DMS153 treated with DMSO at 0.1 percent for 48 hours (cell line): Measurements from ENCODE around the gene ARX.

Experiments
- DNase-seq: peaks from one replicate; lab custom pipeline; 2025; ENCODE audit not compliant: unreplicated experiment; lab: John Stamatoyannopoulos, UW

ARX gene

DNA sequence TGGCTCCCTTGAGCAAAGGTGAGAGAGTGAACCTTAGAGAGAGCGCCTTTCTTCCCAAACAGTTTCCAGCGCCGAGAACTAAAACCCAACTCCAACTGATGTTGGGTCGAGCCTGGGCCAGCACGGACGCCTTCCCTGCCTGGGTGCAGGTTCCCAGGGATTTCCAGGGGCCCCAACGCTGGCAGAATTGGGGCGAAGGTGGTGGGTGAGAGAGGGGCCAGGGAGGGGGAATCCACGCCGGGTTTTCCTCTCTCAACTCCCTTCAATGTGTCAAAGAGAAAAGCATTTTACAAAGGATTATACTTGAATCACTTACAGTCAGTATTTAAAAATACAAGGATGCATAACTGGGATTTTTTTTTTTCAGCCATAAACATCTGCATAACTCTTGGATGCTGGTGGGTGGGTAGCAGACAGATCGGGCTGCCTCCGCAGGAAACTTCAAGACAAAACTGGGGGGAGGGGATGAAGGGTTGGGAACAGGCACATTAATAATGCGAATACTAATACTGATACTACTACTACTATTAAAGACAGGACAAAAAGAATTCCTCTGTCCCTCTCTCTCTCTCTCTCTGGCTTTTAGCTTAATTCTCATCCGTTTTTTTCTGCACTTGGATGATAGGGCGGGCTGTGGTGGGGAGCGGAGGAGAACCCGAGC lies 1.3 kb upstream of the ARX start:
- DNase-seq = no peak

DNA sequence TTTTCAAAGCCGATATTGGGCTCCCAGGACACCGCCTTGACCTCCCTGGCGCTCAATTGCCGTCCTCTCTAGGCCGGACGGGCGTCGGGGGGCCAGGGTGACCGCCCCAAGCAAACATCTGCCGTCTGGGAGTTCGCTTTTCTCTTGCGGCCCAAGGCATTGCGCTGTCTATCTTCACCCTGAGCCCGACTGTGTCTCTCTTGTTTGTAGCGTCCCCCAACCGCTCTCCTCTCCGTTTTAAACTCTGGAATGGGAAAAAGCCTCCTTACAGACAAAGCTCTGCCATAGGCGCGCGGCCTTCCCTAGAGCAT lies 551 bp upstream of the ARX start:
- DNase-seq = no peak

DNA sequence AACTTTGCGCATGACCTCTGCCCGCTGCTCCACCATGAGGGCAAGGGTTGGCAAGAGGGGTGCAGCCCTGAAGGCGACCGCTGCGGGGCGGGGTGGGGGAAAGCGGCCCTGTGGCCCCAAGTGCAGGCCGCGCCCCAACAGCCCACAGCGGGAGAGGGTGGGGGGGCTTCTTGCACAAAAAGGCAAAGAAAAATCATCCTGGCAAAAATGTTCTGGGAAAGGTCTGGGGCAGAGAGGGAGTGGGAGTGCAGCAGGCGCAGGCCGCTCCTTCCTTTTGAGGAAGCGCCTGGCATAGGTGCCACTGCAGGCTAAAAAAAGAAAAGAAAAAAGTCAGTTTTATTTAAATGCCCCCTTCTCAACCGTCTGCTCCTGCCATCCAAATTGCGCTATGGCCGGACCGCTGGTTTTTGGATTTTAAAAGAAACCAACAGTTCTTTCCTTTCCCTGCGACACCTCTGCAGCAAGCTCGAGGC lies 1.4 kb downstream of the ARX start:
- no peak for DNase-seq

DNA sequence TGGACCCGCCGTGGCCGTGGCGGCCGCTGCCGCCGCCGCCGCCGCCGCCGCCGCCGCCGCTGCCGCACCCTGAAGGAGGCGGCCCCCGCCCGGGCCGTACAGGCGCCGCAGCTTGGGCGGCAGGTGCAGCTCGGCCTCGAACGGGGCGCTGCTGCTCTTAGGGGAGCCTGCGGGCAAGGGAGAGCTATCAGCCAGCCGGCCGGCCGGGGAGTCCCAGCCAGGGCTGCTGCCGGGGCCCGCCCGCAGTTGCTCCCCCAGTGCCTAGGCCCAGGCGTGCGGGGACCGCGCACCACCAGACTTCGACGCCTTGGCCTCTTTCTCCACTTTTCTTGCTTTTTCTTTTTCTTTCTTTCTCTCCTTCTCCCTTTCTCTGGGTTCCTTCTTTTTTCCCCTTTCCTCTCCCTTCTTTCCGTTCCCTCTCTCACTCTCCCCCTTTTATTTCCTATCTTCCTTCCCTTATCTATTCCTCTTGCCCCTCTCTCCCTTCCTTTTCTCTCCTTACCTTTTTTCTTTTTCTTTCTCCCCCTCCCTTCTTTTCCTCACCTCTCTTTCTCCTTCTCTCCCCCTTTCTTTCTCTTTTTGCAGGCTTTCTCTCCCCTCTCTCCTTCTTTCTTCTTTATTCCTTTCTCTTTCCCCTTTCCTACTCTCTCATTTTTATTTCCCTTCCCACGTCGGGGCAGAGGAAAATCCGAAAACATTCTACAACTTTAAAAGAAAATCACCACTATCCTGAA lies 2.0 kb downstream of the ARX start:
- no peak for DNase-seq

DNA sequence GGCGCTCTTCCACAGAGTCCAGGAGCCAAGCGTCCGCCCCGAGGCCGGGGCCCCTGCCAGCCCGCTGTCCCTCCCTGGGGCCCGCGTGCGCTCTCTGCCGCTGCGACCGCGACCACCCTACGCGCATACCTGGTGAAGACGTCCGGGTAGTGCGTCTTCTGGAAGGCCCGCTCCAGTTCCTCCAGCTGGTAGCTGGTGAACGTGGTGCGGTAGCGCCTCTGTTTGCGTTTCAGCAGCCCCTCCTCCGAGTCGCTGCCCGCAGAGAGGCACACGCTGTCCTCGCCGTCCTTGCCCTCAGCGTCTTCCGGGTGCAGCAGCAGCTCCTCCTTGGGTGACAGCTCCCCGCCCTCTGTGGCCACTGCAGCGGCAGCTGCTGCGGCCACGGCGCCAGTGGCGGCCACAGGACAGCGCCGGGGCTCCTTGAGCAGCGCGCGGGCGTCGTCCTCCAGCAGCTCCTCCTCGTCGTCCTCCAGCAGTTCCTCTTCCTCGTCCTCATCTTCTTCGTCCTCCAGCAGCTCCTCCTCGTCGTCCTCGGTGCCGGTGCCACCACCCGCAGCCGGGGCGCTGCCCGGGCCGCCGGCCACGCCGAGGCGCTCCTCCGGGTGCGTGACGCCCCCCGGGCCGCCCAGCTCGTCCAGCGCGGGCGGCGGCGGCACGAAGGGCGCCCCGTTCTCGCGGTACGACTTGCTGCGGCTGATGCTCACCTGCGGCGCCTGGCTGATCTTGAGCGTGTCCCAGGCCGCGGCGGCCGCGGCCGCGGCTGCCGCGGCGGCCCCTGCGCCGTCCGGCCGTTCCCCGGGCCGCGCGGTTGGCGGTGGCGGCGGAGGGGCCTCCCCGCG lies 2.8 kb downstream of the ARX start:
- no peak for DNase-seq

DNA sequence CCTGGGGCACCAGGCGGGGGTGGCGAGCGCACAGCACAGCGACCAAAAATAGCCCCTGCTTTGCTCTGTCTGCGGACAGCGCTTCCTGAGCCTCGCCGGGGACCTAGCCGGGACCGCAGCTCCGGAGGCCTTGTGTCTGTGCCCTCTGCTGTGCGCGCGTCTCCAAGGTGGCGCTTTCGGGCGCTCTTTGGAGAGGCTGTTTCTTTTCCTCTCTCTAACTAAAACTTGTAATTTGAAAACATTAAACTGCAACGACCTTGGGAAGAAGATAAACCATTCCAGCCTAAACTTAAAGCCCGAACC lies 3.4 kb downstream of the ARX start:
- no peak for DNase-seq

DNA sequence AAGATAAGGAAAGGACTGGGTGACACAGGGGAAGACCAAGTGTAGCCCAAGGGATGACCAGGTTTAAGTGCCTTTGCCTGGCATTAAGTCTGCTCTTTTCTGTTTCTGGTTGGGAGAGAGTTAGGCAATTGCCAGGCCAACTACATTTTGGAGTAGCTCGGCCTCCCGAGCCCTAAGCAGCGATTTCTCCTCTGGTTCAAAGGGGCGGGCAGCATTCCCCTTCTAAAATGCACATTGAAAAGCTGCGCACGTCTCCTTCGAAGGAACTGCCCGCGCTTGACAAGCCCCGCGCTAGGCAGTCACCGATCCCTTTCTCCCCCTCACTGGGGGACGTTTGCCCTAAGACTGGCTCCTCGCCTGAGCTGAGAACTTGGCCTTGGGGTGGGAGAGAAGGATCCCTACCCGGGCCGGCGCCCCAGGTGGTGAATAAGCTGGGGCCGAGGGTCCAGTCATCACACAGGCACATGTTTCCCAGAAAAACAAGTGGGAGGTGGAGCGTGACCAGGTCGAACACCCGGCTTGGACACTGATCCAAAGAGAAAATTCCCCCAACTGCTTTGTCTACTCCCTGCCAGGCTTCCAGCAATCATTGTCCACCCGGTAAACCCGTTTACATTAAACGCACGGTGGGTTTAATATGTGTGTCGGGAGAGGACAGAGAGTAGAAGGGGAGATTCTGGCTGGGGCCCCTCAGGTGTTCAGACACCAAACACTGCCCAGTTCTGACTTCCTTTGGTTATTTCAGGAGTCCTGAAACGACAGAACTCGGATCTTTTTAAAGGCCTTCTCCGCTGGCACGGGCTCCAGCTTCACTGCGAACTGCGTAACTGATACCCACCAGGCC lies 4.0 kb downstream of the ARX start:
- no peak for DNase-seq

DNA sequence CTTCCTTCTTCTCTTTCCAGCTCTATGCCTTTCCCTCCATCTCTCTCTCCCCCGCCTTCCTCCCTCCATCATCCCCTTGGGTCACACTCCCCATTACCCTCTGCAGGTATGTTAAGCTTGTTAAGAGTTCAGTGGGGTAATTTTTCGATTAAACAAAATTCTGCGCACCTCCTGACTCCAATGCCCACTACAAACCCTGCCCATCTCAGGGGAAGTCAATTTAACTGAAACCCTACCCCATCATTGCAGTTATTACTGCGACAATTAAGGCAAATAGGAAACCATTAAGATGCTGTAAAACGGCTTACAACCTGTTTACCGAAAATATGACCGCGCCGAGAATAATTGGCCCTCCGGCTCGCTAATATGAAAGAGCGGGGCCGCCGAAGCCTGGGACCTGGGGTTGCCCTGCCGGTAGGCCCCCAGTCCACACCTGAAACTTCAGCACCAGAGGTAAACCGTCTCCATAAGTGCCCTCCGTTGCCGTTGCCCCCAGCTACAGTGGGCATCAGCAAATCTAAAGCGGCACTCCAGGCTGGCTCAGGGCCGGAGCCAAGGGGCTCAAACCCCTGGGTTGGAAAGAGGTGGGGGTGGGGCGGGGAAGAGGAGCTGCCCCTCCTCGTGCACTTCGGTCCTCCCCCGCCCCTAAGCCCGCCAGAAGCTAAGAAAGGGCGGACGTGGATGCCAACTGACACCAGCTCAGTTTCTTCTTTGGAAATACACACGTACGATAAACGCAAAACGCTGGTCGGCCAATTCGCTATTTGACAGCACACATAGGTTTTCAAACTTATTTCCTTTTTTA lies 4.8 kb downstream of the ARX start:
- DNase-seq = no peak

DNA sequence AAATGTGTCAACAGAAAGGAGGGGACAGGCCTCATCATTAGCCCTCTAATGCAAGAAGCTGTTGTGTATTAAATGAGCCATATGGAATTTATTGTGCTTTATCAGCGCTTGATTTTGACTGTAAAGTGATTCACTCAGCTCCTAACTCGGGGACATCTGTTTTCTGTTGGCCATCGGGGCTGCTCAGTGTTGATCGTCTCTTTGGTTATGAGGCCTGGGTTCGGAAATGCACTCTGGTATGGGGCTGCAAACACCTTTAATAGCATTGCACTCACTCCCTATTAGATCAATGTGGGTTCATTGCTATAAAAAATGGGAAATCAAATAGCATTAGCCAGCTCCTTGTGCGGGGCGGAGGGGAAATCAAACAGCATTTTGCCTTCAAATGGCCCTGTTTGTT lies 6.4 kb downstream of the ARX start:
- DNase-seq = no peak

DNA sequence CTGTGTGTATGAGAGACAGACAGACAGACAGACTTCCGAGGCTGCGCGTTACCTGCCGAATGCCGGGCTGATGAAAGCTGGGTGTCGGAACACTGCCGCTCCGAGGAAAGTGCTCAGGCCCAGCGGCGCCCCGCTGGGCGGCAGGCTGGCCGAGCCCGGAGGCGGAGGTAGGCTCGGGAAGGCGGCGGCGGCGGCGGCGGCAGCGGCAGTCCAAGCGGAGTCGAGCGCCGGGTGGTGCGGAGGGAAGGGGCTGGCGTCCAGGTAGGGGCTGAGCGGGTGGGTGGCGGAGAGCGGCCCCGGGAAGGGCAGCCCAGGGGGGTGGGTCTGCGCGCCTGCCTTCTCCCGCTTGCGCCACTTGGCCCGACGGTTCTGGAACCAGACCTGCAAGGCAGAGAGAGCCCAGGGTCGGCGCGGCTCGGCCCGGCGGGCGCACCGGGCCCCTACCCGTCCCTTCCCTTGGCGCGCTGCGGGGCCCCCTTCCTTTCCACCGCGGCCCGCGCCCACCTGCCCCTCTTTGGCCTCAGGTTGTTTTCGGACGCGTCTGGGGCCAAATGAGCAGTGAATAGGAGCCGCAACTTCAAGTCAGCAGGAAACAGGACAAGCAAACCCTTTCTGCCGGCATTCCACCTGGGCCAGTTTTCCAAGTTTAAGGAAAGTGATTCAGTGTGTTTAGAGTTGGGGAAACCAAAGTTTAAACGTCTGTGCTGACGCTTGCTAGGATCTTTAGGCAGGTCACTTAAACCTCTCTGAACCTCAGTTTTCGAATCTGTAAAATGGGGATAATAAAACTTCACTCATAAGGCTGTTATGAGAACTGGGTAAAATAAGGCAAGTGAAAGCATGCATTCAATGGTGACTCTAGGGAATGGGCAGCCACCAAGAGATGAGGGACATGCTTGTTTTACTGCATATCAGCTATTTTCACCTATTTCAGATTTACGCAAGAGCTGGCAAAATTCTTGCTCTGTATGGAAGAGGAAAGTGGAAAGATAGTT lies 8.4 kb downstream of the ARX start:
- no peak for DNase-seq

DNA sequence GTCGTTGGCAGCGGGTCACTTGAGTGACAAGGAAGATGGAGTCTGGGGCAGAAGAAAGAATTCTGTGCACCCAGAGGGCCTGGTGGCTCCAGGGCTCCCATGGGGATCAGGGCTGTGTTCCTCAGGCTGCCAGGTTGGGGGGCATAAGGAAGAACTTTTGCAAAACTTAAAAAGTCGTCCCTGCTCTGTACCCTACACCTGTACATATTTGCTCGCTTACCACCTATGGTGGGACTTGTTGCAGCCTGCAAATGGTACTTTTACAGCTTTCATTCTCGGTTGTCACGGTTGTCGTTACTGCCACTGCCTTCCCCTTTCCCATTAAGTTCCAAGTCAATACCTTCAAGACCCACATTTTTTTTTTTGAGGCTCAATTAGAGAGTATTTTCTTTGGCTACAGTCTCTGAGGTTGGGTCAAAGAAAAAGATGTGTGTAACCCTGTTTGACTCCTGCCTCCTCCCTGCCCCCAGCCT lies 9.1 kb downstream of the ARX start:
- no peak for DNase-seq

DNA sequence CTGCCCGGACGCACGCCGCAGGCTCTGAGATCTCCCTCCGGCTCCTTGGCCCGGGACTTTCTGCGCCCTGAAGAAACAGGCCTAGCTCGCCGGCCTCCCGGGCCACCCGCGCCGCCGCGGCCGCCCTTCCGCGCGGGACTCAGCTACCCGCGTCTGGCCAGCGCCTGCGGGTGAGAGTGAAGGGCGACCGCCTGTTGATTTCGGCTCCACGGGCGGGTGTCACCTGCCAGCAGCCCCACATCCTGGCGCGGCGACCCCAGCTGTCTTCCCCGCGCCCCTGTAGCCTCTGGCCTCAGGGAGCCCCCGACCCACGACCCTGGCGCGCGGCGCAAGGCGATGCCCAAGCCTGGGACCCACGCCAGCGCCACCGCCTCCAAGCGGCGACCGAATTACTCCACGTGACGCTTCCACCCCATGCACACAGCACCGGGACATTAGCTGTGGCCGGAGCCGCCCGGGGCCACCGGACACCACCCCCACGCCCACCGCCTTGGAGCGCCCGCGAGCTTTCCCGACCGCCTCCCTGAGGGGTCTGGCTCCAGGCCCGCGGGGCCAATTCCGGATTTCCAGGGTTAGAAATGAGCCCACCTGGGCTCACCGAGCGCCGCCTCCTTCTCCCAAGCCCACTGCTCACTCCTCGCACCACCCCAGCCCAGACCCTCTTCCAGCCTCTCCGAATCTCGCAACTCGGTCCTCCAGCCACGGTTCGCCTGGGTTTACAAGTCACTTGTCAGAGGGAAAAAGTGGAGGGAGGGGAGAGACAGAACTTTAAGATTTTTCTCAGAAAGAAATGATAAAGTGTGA lies 10.2 kb downstream of the ARX start:
- no peak for DNase-seq

DNA sequence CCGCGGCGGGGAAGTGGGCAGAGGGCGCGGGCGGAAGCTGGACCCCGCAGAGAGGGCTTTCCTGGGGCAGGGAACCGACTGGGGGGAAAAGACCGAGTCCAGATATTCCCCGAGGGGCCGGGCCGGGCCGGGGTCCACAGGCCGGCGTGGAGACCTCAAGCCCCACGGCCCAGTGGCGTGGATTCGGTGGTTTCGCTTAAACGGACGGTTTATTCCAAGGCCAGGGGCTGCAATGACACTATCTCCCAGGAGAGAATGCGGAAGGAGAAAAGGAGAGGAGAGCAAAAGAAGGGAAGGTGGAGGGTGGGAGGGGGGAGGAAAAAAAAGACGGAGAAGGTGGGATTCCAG lies 10.8 kb downstream of the ARX start:
- no peak for DNase-seq

DNA sequence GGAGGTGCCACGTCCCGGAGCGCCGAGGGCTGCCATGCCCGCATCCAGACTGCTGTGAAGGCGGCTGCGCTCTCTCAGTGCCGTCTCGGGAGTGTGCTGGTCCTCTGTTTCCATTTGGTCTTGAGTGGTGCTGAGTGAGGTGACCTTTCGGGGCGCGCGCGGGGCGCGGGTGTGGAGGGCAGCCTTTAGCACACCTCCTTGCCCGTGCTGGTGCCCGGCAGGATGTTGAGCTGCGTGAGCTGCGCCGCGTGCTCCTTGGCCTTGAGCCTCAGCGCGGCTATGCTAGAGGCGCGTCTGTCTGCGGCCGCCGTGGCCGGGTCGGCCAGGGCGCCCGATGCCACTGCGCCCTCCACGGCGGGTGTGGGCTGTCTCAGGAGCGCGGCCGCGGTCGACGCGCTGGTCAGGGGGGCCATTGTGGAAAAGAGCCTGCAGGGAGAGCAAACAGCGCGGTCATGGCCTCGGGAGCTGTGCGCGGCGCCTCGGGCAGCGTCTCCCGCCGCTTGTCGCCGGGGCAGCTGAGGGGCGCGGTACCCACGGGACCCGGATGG lies 11.2 kb downstream of the ARX start:
- no peak for DNase-seq

DNA sequence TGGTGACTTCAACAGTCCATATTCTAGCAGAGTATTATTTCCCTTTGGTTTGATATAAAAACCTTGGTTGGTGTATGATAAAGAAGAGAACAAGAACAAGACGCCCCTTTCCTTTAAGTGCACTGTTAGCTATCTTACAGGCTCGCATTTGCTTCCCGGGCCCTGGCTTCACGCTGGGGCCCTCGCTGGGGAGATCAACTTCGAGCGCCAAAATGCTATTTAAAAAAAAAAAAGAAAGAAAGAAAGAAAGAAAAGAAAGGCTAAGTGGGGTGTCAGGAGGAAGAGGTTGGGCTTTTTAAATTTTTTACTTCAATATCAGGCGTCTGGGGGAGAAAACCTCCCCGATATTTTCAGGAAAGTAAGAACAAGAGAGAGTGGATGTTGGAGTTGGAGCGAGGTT lies 11.7 kb downstream of the ARX start:
- DNase-seq = no peak

DNA sequence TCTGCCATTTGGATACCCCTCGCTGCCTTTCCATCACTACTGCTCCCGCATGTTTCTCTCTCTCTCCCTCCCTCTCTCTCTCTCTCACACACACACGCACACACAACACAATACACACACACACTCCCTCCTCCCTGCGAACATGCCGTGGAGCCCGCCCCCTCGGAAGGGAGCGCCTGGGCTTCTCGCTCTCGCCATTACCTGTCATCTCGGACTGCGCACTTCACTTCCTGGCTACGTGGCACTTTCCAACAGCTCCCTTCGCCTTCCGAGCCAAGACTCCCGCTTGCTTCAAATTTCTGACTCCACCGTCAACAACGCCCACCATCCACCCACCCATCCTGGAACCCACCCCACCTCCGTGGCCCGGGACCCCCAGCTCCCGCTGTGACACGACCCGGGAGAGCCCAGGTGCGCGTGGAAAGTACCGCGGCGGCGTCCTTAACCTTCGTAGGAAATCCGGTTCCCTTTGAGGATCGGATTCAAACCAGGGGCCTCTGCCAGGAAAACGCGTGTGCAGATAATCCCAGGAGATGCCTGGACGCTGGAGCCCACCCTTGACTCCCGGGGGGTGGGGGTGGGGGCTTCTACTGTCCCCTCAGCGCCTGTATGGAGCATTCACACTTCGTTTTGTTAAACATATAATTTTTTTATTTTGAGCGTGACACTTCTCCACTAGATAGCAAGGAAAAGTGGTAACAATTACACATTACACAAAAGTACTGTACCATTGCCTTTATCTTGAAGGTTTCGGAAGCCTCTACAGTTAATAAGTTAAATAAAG lies 12.5 kb downstream of the ARX start:
- DNase-seq = no peak

DNA sequence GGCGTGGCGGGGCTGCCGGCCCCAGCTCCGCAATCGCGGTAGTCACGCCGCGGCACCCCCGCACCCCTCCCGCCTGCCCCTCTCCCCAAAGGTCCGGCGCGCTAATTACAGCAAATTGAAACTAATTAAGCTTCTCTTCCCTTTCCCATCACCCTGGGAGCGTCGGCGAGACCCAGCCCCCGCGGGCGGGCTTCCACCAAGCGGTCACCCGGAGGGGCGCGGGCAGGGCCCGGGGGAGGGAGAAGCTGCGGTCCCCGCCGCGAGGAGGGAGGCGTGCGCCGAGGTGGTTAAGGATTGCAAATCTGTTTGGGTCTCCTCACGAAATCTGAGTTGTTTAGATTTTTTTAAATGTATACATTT lies 13.1 kb downstream of the ARX start:
- DNase-seq = no peak
